GM18498 (cell line): ENCODE data around the gene PDXK.

Experiments
- ATAC-seq: cut with Tn5 transposase; IDR thresholded peaks from one replicate; pipeline ENCODE4 v1.9.1; 2021; ENCODE audit warnings: mild to moderate bottlenecking, moderate library complexity; ENCODE audit not compliant: unreplicated experiment

The PDXK gene

DNA sequence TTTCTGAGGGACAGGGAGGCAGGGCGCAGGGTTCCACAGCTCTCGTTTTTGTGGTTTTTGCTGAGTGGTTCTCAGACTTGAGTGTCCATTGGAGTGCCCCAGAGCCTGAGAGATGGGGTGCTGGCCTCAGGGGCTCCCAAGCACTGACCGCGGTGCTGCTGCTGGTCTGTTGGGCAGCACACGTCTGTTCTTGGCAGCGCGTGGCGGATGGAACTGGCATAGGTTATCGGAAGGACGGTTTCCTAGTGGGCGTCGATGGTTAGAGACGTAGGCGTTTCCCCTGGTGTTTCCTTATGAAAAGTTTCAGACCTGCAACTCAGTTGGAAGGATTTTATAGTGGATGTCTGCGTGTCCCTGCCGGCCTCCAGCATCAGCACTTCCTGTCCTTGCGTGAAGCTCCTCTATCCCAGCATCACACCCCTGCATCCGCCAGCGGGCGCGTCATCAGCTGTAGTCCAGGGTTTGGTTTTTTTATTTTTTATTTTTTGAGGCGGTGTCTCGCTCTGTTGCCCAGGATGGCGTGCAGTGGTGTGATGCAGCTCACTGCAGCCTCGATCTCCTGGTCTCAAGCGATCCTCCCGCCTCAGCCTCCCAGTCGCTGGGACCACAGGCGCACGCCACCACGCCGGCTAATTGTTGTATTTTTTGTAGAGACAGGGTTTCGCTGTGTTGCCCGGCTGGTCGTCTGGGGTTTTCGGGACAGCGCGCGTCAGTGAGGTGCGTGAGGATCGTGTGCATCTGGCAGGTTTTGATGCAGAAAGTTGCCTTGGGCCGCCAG, 82.3 kb downstream of the PDXK start:
- no peak for ATAC-seq

DNA sequence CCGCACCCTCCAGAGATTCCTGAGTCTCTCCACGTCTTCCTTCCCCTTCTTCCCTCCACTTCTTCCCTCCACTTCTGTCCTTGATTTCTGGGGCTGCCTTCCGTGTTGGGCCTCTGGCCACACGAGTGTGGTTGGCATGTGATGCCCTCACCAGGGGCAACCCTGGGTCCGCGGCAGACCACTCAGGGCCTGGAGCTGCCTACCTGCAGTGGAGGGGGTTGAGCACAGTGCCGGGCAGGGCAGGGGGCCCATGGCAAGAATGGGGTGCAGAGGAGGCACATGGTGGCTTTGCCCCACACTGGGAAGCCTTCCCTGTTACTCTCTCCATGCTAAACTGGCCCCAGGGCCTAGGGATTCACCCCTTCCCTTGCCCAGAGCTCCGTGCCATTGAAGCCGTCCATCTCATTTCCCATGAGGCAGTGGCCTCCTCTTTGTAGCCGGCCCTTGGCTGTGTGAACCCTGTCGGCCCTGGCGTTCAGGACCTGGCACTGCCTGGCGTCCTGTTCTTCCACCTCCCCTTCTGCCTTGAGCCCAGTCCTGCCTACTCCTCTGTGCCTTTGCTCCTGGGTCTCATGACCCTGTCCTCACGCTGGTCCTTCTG, 83.9 kb downstream of the PDXK start:
- no peak for ATAC-seq

DNA sequence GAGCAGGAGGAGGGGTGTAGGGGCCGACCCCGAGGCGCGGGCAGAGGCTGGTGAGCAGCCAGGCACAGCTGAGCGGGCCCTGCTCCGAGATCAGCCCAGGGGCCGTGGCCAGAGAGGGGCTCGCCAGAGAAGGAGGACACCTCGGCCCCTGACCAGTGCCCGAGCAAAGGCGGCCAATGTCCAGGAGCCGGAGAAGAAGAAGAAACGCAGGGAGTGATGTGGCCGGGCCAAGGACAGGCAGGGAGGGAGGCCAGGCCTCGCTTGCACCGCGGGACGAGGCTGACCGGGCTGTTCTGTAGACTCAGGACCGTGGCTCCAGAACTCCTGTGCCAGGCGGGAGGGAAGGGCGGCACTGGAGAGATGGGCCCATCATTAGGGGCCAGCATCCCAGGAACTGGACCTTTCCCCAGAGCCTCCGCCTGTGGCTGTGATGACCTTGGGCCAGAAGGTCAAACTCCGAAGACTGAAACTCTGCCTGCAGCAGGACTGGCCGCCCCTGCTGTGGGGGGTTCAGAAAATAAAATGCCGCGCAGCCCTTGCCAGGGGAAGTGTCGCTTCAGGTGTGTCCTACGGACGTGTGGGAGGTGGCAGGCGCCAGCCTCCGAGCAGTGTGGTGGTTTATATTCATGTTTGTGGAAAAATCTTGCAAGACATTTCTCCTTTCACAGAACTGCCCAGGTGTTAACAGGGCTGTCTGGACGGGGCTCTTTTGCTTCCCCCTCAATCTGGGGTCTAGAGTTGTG, 84.8 kb downstream of the PDXK start:
- no peak for ATAC-seq

DNA sequence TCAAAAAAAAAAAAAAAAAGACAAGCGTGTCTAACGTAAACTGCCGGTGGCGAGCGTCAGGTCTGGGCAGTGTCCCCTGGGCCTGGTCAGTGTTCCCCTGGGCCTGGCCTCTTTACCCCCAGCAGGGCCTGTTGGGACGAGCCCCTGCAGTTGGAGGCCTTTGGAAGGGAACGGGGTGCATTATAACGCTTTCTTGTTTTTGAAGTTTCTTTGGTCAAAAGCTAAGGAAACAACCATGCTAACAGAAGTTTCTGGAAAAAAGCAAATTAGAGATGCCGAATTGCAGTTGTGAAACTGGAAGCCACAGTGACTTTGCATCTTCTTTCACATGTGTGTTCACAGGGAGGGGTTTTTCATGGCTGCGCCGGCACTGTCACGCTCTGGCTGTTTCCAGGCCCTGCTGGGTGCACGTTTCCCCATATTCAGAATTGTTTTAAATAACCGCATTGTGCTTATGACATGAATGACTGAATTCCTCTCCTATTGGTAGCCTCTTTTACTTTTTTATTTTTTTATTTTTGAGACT, 86.4 kb downstream of the PDXK start:
- ATAC-seq, result peak; percentile 86

DNA sequence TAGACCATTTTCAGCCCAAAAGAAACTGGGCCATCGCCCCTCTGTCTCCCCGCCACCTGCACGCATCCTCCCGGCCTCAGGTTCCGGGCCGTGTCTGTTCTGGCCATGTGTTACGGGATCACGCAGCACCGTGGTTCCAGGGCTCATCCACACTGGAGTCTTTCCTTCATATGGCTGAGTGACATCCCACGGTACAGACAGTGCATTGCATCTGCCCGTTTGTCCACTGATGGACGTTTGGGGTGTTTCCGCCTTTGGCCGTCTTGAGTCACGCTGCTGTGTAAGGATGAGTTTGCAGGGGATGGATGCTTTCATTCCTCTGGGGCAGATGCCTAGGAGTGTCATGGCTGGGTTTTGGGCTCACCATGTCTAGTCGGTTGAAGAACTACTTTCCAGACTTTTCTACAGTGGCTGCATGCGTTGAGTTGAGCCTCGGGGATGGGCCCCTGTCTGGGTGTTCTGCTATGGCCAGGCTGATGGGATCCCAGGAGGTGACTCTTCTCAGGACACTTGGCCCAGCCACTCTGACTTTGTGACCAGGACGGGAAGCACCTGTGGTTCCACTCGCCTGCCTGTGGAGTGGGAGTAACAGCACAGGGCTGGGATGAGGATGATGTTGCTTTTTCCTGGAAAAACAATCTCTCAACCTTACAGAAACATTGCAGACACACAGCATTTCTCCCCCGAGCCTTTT, 87.2 kb downstream of the PDXK start:
- ATAC-seq, result no peak

DNA sequence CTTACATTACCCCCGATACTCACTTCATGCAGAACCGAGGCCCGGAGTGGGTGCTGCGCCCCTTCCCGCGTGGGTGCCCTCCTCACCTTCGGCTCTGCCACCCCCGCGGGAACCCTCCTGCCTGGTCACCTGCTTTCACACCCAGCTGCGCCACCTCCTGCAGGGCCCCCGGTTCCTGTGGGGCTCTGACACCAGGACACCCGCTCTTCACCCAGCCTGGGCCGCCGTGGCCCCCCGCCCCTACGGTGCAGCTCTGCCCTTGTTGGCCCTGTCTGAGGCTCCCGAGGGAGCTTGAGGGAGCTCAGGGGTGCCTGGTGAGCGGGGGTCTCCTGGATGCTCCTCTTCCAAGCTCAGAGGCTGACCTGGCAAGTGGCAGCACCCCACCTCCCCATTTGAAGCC, 89.4 kb downstream of the PDXK start:
- ATAC-seq, result no peak

DNA sequence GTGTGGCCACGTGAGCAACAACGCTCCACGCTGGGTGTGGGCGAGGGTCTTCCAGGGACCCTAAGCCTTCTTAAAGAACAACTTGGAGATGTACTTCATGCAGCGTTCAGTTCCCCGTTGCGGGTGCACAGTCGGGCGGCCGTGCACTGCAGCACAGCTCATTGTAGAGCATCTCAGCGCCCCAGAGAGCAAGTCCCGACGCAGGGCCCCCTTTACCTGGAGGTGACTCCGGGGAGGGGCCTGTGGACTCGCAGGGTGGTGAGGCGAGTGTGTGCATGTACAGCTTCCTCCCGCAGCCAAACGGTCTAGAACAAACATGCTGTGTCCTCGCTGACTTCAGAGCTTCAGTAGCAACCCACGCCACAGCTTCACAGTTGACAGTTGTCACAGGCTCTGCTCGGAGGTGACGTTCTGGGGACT, 89.9 kb downstream of the PDXK start:
- no peak for ATAC-seq

DNA sequence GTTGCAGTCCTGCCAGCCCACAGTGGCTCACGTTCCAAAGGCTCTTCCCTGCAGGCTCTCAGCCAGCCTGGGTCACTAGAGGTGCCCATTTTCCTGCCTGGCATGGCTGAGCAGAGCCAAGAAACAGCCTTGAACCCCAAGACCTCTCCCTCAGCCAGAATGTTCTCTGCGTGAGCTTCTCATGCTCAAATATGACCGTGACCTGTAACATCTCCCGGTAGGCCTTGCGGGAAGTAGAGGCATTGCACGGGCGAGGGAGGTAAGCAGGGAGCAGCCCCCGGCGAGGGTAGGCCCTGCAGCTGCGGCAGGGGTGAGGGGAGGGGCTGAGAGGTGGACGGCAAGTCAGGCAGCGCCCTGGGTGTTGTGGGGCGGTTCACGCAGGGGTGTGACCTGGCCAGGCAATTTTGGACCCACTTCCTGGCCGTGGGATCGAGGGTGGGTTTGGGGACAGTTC, 90.4 kb downstream of the PDXK start:
- no peak for ATAC-seq

DNA sequence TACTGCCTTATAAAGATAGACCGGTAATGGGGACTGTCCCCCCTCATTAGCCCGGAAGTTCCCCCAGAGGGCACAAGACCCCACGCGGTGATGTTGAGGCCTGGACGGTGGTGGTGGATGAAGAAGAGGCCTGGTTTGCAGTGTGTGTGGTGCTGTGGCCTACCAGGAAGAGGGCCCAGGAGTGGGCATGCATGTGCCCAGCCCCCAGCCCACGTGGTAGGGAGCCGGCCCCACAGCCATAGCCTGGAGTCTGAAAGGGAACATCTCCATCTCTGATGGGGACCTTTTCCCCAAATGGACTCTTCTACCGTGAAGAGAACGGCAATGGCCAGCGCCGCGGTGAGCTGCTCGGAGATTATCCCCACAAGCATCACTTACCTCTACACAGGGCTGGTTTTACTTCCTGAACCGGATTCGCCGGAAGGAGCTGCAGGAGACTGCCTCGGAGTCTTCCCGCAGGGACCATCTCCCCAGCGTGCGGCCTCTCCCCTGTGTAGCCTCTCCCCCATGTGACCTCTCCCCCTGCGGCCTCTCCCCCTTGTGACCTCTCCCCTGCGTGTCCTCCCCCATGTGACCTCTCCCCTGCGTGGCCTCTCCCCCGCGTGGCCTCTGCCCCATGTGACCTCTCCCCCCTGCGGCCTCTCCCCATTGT, 91.0 kb downstream of the PDXK start:
- ATAC-seq, result no peak

DNA sequence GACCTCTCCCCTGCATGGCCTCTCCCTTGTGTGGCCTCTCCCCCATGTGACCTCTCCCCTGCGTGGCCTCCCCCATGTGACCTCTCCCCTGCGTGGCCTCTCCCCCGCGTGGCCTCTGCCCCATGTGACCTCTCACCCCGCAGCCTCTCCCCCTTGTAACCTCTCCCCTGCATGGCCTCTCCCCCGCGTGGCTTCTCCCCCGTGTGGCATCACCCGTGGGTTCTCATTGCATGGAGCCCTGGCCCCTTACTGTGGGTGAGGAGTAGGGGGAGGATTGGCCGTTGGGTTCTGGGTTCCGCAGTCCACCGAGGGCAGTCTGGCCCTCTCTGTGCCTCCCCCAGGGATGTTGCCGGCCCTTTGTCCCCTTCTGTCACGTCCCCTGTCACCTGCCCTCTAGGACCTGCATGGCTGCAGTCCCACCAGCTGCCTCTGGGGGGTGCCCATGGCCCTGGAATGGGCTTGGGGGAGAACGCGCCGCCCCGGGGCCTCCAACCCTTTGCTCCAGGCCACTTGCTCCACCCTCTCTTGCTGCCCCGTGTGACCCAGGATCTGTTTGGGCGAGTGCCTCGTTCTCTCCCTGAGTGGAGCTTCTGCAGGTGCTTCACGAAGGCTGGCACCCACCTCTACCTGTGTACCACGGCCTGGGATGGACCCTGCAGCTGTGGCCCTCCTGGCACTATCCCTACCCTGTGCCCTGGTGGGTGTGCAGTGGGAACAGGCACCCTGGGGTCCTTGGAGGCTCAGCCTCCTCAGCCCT, 91.8 kb downstream of the PDXK start:
- peak; percentile 62 for ATAC-seq

DNA sequence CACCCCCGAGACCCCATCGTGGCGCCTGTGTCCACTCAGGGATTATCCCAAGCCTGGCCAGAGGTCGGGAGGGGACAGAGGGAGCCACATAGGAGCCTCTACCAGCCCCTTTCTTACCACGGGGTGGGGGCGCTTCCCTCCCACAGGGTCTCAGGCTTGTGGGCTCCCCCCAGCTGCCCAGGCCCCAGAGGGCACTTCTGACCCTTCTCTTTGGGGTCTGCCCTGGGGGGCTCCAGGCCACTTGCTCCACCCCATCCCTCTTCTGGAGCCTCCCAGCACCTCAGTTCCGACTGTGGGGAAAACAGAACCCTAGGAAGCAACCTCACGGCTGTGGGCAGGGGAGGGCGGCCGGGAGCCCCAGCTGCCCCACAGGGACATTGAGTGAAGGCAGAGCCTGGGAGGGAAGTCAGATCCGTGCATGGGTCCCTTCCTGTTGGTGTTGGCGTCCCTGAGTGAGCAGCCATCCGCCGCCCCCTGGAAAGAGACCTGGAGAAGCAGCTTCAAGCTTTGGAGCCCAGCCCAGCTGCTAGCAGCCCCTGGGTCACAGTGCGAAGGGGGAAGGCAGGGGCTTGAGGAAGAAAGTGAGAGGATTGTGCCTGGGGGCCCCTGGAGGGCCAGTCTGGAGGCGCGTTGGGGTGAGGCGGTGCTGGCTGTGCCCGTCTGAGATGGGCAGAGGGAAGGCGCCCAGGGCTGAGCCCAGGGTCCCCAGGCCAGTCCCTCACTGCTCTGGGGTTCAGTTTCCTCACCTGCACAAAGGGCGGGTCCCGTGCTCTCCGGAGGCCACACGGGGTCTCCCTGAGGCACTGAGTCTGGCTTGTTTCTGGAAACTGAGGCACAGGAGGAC, 92.6 kb downstream of the PDXK start:
- no peak for ATAC-seq
